D341Med (cell line): Measurements from ENCODE around the gene RNF217.
"Not testable (repeated sequence)": the region's sequence is repeated elsewhere in the genome, so short reads cannot be mapped to it uniquely, and the experiment has no call there.

ENCODE experiments used
- DNase-seq: peaks from one replicate; pipeline ENCODE4 v3.0.0; 2012; ENCODE audit warnings: low spot score

The RNF217 gene

GRCh38 chr6:125057392-125058246 is 95.4 kb downstream of the RNF217 start:
- DNase-seq, result peak; percentile 53

GRCh38 chr6:125058546-125058945 is 96.3 kb downstream of the RNF217 start:
- DNase-seq, result no peak

GRCh38 chr6:125063307-125063706 is 101.1 kb downstream of the RNF217 start:
- DNase-seq, result no peak

- no peak for DNase-seq
These were observed 103.9 kb downstream of the RNF217 start for GRCh38 chr6:125066140-125066539.

- DNase-seq, result no peak
These were observed 104.7 kb downstream of the RNF217 start for GRCh38 chr6:125066964-125067363.

GRCh38 chr6:125067552-125067951 is 105.3 kb downstream of the RNF217 start:
- DNase-seq, result no peak

GRCh38 chr6:125073071-125073470 is 110.8 kb downstream of the RNF217 start:
- DNase-seq, result no peak

GRCh38 chr6:125074120-125074519 is 111.9 kb downstream of the RNF217 start:
- no peak for DNase-seq

GRCh38 chr6:125075073-125075472 is 112.8 kb downstream of the RNF217 start:
- DNase-seq, result not testable (repeated sequence)

GRCh38 chr6:125075741-125076481 is 113.7 kb downstream of the RNF217 start:
- no peak for DNase-seq

GRCh38 chr6:125076482-125076742 is 114.2 kb downstream of the RNF217 start:
- DNase-seq, result no peak

- no peak for DNase-seq
These were observed 115.2 kb downstream of the RNF217 start for GRCh38 chr6:125077453-125077852.

- no peak for DNase-seq
These were observed 116.5 kb downstream of the RNF217 start for GRCh38 chr6:125078602-125079321.

GRCh38 chr6:125082908-125083683 is 120.9 kb downstream of the RNF217 start:
- no peak for DNase-seq

- no peak for DNase-seq
These were observed 121.4 kb downstream of the RNF217 start for GRCh38 chr6:125083684-125083990.

- DNase-seq, result no peak
These were observed 124.5 kb downstream of the RNF217 start for GRCh38 chr6:125086716-125087115.

GRCh38 chr6:125088963-125089362 is 126.7 kb downstream of the RNF217 start:
- DNase-seq, result no peak

GRCh38 chr6:125094563-125094962 is 132.3 kb downstream of the RNF217 start:
- DNase-seq, result no peak

- DNase-seq, result no peak
These were observed 133.5 kb downstream of the RNF217 start for GRCh38 chr6:125095580-125096301.

GRCh38 chr6:125097186-125097585 is 134.9 kb downstream of the RNF217 start:
- no peak for DNase-seq

- no peak for DNase-seq
These were observed 136.0 kb downstream of the RNF217 start for GRCh38 chr6:125098253-125098652.
